OCI-LY1 (cell line): Measurements from ENCODE around the gene CRIM1.

Source experiments
- H2AFZ ChIP-seq: fragments of 200-600 bp; sonication (generic), shearing (Covaris generic); 2 replicates; pipeline ENCODE4 v1.6.0; 2014; ENCODE audit warnings: antibody characterized with exemption, mild to moderate bottlenecking, low read length
- H3F3A ChIP-seq: fragments of 200-600 bp; sonication (generic), shearing (Covaris generic); 2 replicates; pipeline ENCODE4 v1.6.0; 2014; ENCODE audit warnings: mild to moderate bottlenecking, antibody characterized with exemption, low read length, moderate library complexity; ENCODE audit not compliant: insufficient read depth
- H3K27ac ChIP-seq: fragments of 200-600 bp; sonication (generic); 2 replicates; pipeline ENCODE4 v1.5.1; 2014; ENCODE audit warnings: low read length, mixed run types, mild to moderate bottlenecking, low read depth; ENCODE audit not compliant: poor library complexity, severe bottlenecking
- H3K27me3 ChIP-seq: fragments of 200-600 bp; sonication (generic); 2 replicates; pipeline ENCODE4 v1.6.0; 2014; ENCODE audit warnings: antibody characterized with exemption, mild to moderate bottlenecking, low read length, moderate library complexity; ENCODE audit not compliant: insufficient read depth
- H3K36me3 ChIP-seq: fragments of 200-600 bp; sonication (generic); 2 replicates; pipeline ENCODE4 v1.6.1; 2014; ENCODE audit warnings: mild to moderate bottlenecking, antibody characterized with exemption, low read length, moderate library complexity, mixed read lengths; ENCODE audit not compliant: insufficient read depth
- H3K4me1 ChIP-seq: fragments of 200-600 bp; sonication (generic); 2 replicates; pipeline ENCODE4 v1.5.1; 2014; ENCODE audit warnings: mild to moderate bottlenecking, low read length, moderate library complexity; ENCODE audit not compliant: insufficient read depth, severe bottlenecking
- H3K4me2 ChIP-seq: fragments of 200-600 bp; sonication (generic), shearing (Covaris generic); 2 replicates; pipeline ENCODE4 v1.6.1; 2014; ENCODE audit warnings: low read length
- H3K4me3 ChIP-seq: fragments of 200-600 bp; sonication (generic); 2 replicates; pipeline ENCODE4 v1.5.1; 2014; ENCODE audit warnings: low read length, low read depth, mild to moderate bottlenecking, mixed read lengths; ENCODE audit not compliant: poor library complexity, severe bottlenecking
- H3K79me2 ChIP-seq: fragments of 200-600 bp; shearing (Covaris generic); 2 replicates; pipeline ENCODE4 v1.6.1; 2016; ENCODE audit warnings: mixed run types, low read length, mixed read lengths; ENCODE audit not compliant: insufficient read depth
- H3K9ac ChIP-seq: fragments of 200-600 bp; sonication (generic), shearing (Covaris generic); 2 replicates; pipeline ENCODE4 v1.6.1; 2014; ENCODE audit warnings: mild to moderate bottlenecking, low read length, mixed read lengths
- H3K9me2 ChIP-seq: fragments of 200-600 bp; sonication (generic), shearing (Covaris generic); 2 replicates; pipeline ENCODE4 v1.6.1; 2014; ENCODE audit warnings: low read depth, mild to moderate bottlenecking, low read length, mixed read lengths
- H3K9me3 ChIP-seq: fragments of 200-600 bp; shearing (Covaris generic); 2 replicates; pipeline ENCODE4 v1.6.1; 2014; ENCODE audit warnings: low read length, mixed read lengths
- H4K20me1 ChIP-seq: fragments of 200-600 bp; sonication (generic), shearing (Covaris generic); 2 replicates; pipeline ENCODE4 v1.6.0; 2016; ENCODE audit warnings: mild to moderate bottlenecking, low read length; ENCODE audit not compliant: insufficient read depth
- CTCF ChIP-seq: fragments of 200-600 bp; sonication (generic), shearing (Covaris generic); IDR thresholded peaks from 2 replicates; pipeline ENCODE4 v1.5.1; 2017; ENCODE audit warnings: mild to moderate bottlenecking, antibody characterized with exemption, low read length, moderate library complexity, mixed read lengths
- EZH2 ChIP-seq: fragments of 200-600 bp; sonication (generic), shearing (Covaris generic); IDR thresholded peaks from 2 replicates; pipeline ENCODE4 v1.8.0; 2017; ENCODE audit warnings: borderline replicate concordance, mixed run types, mild to moderate bottlenecking, antibody characterized with exemption, low read length, moderate library complexity, mixed read lengths

Gene CRIM1

GRCh38 chr2:36534275-36534799, 178.8 kb downstream of the CRIM1 start:
- Histone ChIP-seq H3K27ac (no peak overlapping the region), H3K9me2 (no peaks in the 10 kb centered on the region), H3K27me3 (no peaks in the 10 kb centered on the region), H2AFZ (no peak overlapping the region), H3K9me3 (no peaks in the 10 kb centered on the region), H3K9ac (no peak overlapping the region), H4K20me1 (no peaks in the 10 kb centered on the region), H3K4me2 (no peak overlapping the region), H3F3A (no peaks in the 10 kb centered on the region), H3K4me1 (no peaks in the 10 kb centered on the region), H3K36me3 (no peaks in the 10 kb centered on the region), H3K4me3 (no peak overlapping the region), H3K79me2 (no peaks in the 10 kb centered on the region)
- TF ChIP-seq EZH2 (no peak), CTCF (no peak)

GRCh38 chr2:36535099-36535498, 179.5 kb downstream of the CRIM1 start:
- Histone ChIP-seq H3K27me3 (no peaks in the 10 kb centered on the region), H3F3A (no peaks in the 10 kb centered on the region), H3K4me3 (no peak overlapping the region), H3K27ac (no peak overlapping the region), H3K4me1 (no peaks in the 10 kb centered on the region), H3K36me3 (no peaks in the 10 kb centered on the region), H3K9me3 (no peaks in the 10 kb centered on the region), H2AFZ (no peak overlapping the region), H4K20me1 (no peaks in the 10 kb centered on the region), H3K9me2 (no peaks in the 10 kb centered on the region), H3K9ac (no peak overlapping the region), H3K79me2 (no peaks in the 10 kb centered on the region), H3K4me2 (no peak overlapping the region)
- no peak for TF ChIP-seq EZH2
- no peak for TF ChIP-seq CTCF

GRCh38 chr2:36536776-36537175, 181.2 kb downstream of the CRIM1 start:
- no peaks in the 10 kb centered on the region for H3K9me3 ChIP-seq
- no peak overlapping the region for H3K9ac ChIP-seq
- H3K4me2 ChIP-seq = no peak overlapping the region
- no peaks in the 10 kb centered on the region for H4K20me1 ChIP-seq
- H3F3A ChIP-seq = no peaks in the 10 kb centered on the region
- H3K4me3 ChIP-seq = no peak overlapping the region
- TF ChIP-seq EZH2 (no peak), CTCF (no peak)
- H3K79me2 ChIP-seq = no peaks in the 10 kb centered on the region
- no peaks in the 10 kb centered on the region for H3K36me3 ChIP-seq
- H2AFZ ChIP-seq = no peak overlapping the region
- H3K4me1 ChIP-seq = no peaks in the 10 kb centered on the region
- H3K9me2 ChIP-seq = no peaks in the 10 kb centered on the region
- H3K27me3 ChIP-seq = no peaks in the 10 kb centered on the region
- H3K27ac ChIP-seq = no peak overlapping the region
